22Rv1 (cell line): ENCODE results near the gene ALKBH5.

Experiments
- ZFX ChIP-seq: fragments of 450-650 bp; IDR thresholded peaks from 2 replicates; pipeline ENCODE4 v1.6.1; 2017; ENCODE audit warnings: antibody characterized with exemption, borderline replicate concordance
- TF ChIP-seq, protein P1 (sequence below): fragments of 450-650 bp; IDR thresholded peaks from 2 replicates; pipeline ENCODE4 v1.5.1; 2017; ENCODE audit warnings: mild to moderate bottlenecking

DNA sequence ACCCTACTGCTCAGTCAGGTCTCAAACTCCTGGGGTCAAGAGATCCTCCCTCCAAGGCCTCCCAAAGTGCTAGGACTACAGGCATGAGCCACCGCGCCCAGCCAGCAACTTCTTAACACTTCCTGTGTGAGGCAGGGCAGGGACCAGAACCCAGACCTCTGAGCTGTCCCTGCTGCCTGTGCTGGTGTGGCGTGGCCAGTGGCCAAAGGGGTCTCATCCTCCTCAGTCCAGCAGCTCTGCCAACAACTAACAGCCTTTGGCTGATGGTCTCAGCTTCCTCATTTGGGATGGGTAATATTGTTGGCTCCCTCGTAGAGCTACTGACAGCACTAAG is 40.4 kb downstream of the ALKBH5 start:
- TF ChIP-seq, protein P1, sequence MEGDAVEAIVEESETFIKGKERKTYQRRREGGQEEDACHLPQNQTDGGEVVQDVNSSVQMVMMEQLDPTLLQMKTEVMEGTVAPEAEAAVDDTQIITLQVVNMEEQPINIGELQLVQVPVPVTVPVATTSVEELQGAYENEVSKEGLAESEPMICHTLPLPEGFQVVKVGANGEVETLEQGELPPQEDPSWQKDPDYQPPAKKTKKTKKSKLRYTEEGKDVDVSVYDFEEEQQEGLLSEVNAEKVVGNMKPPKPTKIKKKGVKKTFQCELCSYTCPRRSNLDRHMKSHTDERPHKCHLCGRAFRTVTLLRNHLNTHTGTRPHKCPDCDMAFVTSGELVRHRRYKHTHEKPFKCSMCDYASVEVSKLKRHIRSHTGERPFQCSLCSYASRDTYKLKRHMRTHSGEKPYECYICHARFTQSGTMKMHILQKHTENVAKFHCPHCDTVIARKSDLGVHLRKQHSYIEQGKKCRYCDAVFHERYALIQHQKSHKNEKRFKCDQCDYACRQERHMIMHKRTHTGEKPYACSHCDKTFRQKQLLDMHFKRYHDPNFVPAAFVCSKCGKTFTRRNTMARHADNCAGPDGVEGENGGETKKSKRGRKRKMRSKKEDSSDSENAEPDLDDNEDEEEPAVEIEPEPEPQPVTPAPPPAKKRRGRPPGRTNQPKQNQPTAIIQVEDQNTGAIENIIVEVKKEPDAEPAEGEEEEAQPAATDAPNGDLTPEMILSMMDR = no peak
- TF ChIP-seq ZFX = no peak
